Neuron (in vitro differentiated cells): ENCODE data around the gene TM9SF4.

ENCODE experiments used
- H2AFZ ChIP-seq: one replicate; pipeline ENCODE4 v1.6.1; 2013; ENCODE audit warnings: low read depth, mild to moderate bottlenecking, inconsistent platforms, low read length, moderate library complexity
- H3K27me3 ChIP-seq: one replicate; pipeline ENCODE4 v1.6.1; 2013; ENCODE audit warnings: low read length; ENCODE audit not compliant: insufficient read depth
- H3K36me3 ChIP-seq: one replicate; pipeline ENCODE4 v1.6.1; 2013; ENCODE audit warnings: low read length; ENCODE audit not compliant: insufficient read depth
- H3K4me1 ChIP-seq: one replicate; pipeline ENCODE4 v1.6.1; 2013; ENCODE audit warnings: low read length; ENCODE audit not compliant: insufficient read depth
- H3K4me3 ChIP-seq: 2 replicates; pipeline ENCODE4 v1.5.1; 2013; ENCODE audit warnings: mild to moderate bottlenecking, low read length, moderate library complexity
- H3K9me3 ChIP-seq: one replicate; pipeline ENCODE4 v1.6.1; 2013; ENCODE audit warnings: low read length

TM9SF4 gene

DNA sequence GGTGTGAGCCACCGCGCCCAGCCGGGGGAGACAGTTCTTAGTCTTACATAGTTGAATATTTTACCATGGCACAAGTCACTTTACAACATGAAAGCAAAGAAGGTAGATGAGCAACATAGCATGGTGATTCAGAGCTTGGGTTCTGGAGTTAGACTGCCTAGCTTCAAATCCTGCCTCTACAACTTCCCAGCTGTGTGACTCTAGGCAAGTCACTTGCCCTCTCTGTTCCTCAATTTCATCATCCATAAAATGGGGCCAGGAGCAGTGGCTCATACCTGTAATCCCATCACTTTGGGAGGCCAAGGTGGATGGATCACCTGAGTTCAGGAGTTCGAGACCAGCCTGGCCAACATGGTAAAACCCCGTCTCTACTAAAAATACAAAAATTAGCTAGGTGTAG, 31.2 kb upstream of the TM9SF4 start:
- Histone ChIP-seq H2AFZ (no peak overlapping the region), H3K4me3 (no peak overlapping the region), H3K4me1 (no peaks in the 10 kb centered on the region), H3K36me3 (no peaks in the 10 kb centered on the region), H3K27me3 (peaks cover 7% of the 10 kb centered on the region), H3K9me3 (no peaks in the 10 kb centered on the region)

GRCh38 chr20:32078791-32079190, 30.7 kb upstream of the TM9SF4 start:
- Histone ChIP-seq H3K36me3 (no peaks in the 10 kb centered on the region), H3K27me3 (peaks cover 8% of the 10 kb centered on the region)

GRCh38 chr20:32079655-32080109, 29.8 kb upstream of the TM9SF4 start:
- Histone ChIP-seq H3K4me3 (no peak overlapping the region), H3K27me3 (peaks cover 16% of the 10 kb centered on the region), H3K9me3 (no peaks in the 10 kb centered on the region), H2AFZ (no peak overlapping the region), H3K4me1 (no peaks in the 10 kb centered on the region), H3K36me3 (no peaks in the 10 kb centered on the region)

More at GRCh38 chr20:32078791-32079190, 30.7 kb upstream of the TM9SF4 start:
- Histone ChIP-seq H3K4me3 (no peak overlapping the region), H3K4me1 (no peaks in the 10 kb centered on the region), H3K9me3 (no peaks in the 10 kb centered on the region), H2AFZ (no peak overlapping the region)

DNA sequence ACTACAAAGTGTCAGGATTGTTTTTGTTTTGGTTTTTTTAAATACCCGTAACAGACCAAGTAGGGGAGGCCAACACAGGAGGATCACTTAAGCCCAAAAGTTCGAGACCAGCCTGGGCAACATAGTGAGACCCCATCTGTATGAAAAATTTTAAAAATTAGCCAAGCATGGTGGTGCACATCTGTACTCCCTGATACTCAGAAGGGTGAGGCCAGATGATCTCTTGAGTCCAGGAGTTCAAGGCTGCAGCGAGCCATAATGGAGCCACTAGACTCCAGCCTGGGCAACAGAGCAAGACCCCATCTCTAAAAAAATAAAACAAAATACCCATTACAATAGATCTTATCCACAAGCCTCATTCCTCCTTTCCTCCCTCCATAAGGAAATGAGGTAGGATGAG, 28.7 kb upstream of the TM9SF4 start:
- Histone ChIP-seq H3K4me3 (no peak overlapping the region), H3K27me3 (peaks cover 14% of the 10 kb centered on the region)

DNA sequence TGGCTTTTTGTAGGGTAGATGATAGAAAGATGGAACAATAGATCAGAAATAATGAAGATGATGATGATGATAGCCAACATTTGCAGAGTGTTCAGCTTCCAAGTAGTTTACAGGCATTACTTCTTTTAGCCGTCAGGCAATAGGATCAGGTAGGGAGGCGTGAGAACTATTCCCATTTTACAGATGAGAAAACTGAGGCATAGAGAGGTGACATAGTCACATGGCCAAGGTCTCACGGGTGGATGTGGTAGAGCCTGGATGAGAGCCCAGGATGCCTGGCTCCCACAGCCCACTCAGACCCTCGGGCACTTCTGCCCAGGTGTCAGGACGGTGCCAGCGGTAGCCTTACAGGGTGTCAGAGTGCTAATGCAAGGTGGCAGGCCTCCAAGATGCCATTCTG, 26.0 kb upstream of the TM9SF4 start:
- no peaks in the 10 kb centered on the region for H3K36me3 ChIP-seq
- H3K9me3 ChIP-seq: no peaks in the 10 kb centered on the region
- H3K27me3 ChIP-seq: peaks cover 17% of the 10 kb centered on the region
- no peak overlapping the region for H2AFZ ChIP-seq
- no peak overlapping the region for H3K4me3 ChIP-seq
- no peaks in the 10 kb centered on the region for H3K4me1 ChIP-seq

More for the DNA sequence above, 28.7 kb upstream of the TM9SF4 start:
- H3K36me3 ChIP-seq: no peaks in the 10 kb centered on the region
- no peaks in the 10 kb centered on the region for H3K4me1 ChIP-seq
- no peaks in the 10 kb centered on the region for H3K9me3 ChIP-seq
- H2AFZ ChIP-seq: no peak overlapping the region

GRCh38 chr20:32087070-32087469, 22.4 kb upstream of the TM9SF4 start:
- no peaks in the 10 kb centered on the region for H3K9me3 ChIP-seq
- no peaks in the 10 kb centered on the region for H3K36me3 ChIP-seq
- no peak overlapping the region for H2AFZ ChIP-seq
- peaks cover 18% of the 10 kb centered on the region for H3K27me3 ChIP-seq
- no peak overlapping the region for H3K4me3 ChIP-seq
- peaks cover 9% of the 10 kb centered on the region for H3K4me1 ChIP-seq

DNA sequence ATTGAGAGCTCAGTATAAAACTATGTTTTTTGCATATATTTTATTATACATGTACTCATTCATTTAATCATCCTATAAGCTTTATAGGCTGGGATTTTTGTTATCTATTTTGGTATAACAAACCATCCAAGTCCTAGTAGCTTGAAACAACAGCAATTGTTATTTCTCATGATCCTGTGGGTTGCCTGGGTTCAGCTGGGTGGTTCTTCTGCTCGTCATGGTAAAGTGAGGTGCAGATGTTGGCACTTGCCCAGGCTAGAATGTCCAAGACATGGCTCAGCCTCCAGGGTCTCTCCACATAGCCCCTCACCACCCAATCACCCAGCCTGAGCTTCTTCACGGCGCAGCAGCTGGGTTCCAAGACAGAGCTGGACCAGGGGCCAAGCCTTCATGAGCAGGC, 20.8 kb upstream of the TM9SF4 start:
- Histone ChIP-seq H3K9me3 (no peaks in the 10 kb centered on the region), H3K4me3 (no peak overlapping the region), H3K4me1 (peaks cover 9% of the 10 kb centered on the region), H2AFZ (no peak overlapping the region), H3K36me3 (no peaks in the 10 kb centered on the region), H3K27me3 (peaks cover 24% of the 10 kb centered on the region)

DNA sequence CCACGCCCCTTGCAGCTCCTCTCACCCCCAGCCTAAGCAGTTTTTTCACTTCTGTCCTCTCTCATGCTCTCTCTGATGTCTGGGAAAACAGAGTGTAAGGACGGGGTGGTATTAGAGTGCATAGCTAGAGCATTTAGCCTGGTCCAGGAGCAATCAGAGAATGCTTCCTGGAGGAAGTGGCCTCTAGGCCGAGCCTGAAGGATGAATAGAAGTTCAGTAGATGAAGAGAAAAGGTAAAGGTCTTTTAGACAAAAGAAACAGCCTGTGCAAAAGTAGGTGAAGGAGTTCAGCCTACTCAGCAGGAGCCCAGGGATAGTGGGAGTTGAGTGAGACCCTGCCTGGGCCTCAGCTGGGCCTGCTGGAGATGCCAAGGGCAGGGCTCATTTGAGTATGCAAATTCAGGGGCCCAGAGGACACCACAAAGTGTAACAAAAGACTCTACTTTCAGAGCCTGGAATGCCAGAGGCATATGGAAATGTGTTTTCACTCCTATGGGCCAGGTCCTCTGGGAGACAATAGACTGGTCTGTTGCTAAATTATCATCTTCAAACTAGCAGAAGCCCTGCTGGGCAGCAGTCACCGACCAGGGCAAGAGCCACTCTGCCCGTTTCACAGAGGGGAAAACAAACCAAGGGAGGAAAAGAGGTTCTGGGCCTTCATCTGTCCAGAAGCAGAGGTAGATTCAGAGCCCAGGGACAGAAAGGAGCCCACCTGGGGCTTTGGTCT, 19.7 kb upstream of the TM9SF4 start:
- Histone ChIP-seq H2AFZ (no peak overlapping the region), H3K36me3 (no peaks in the 10 kb centered on the region), H3K4me1 (peaks cover 9% of the 10 kb centered on the region), H3K9me3 (no peaks in the 10 kb centered on the region), H3K27me3 (peaks cover 17% of the 10 kb centered on the region), H3K4me3 (no peak overlapping the region)

GRCh38 chr20:32091888-32092346, 17.6 kb upstream of the TM9SF4 start:
- Histone ChIP-seq H3K4me3 (no peak overlapping the region), H3K9me3 (no peaks in the 10 kb centered on the region), H3K4me1 (peaks cover 9% of the 10 kb centered on the region), H2AFZ (no peak overlapping the region), H3K27me3 (peaks cover 12% of the 10 kb centered on the region), H3K36me3 (no peaks in the 10 kb centered on the region)

- Histone ChIP-seq H3K27me3 (peaks cover 22% of the 10 kb centered on the region), H3K9me3 (no peaks in the 10 kb centered on the region), H3K36me3 (no peaks in the 10 kb centered on the region), H3K4me1 (no peaks in the 10 kb centered on the region), H2AFZ (no peak overlapping the region), H3K4me3 (no peak overlapping the region)
These were observed 10.7 kb upstream of the TM9SF4 start for GRCh38 chr20:32098786-32099185.

- H2AFZ ChIP-seq: no peak overlapping the region
- H3K4me1 ChIP-seq: peaks cover 9% of the 10 kb centered on the region
- H3K4me3 ChIP-seq: peak overlapping the region; percentile 51
- H3K36me3 ChIP-seq: no peaks in the 10 kb centered on the region
- H3K9me3 ChIP-seq: no peaks in the 10 kb centered on the region
- no peaks in the 10 kb centered on the region for H3K27me3 ChIP-seq
These were observed 611 bp upstream of the TM9SF4 start for GRCh38 chr20:32108814-32109391.

DNA sequence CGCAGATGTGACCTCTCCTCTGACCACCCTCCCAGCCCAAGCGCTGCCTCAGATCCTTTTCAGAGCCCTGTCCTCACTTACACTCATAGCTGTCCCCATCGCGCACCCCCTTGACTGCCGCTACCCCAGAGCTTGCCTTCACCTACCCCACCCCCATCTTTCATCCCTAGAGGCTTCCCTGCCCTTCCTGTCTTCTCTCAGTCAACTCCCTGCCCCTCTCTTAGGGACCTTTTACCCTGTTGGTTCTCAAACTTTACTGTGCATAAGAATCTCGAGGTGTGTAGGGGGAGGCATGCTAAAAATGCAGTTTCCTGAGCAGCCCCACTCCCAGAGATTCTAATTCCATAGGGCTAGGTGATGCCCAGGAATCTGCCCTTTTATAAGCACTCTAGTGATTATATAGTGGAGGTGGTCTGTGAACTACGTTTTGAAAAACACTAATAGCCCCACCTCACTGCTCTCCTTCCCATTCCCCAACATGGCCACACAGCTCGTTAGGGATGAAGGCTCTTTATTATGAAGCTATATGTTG, 725 bp downstream of the TM9SF4 start:
- H3K27me3 ChIP-seq: no peaks in the 10 kb centered on the region
- peaks cover 8% of the 10 kb centered on the region for H3K36me3 ChIP-seq
- no peaks in the 10 kb centered on the region for H3K9me3 ChIP-seq
- peak overlapping the region; percentile 51 for H3K4me3 ChIP-seq
- H3K4me1 ChIP-seq: peaks cover 9% of the 10 kb centered on the region
- H2AFZ ChIP-seq: peak overlapping the region; percentile 1

GRCh38 chr20:32110727-32111126, 1.2 kb downstream of the TM9SF4 start:
- Histone ChIP-seq H3K27me3 (no peaks in the 10 kb centered on the region), H3K4me1 (peaks cover 9% of the 10 kb centered on the region), H3K9me3 (no peaks in the 10 kb centered on the region), H3K4me3 (peak overlapping the region; percentile 51), H2AFZ (no peak overlapping the region), H3K36me3 (peaks cover 10% of the 10 kb centered on the region)
